ENCODE data around the gene PRKAG2. TPM values are rescaled to one million over a fixed set of nuclear protein-coding genes. Genes with fewer than 3 reads are reported as not detected.
A peak's percentile ranks its signal among the peaks of the same experiment; 100 is the strongest.

The PRKAG2 gene
- total and polyA plus RNA-seq, 12 donors, result 3.8 to 17.3 (median 10.9) TPM

- Histone ChIP-seq H3K9me3 (replicated peaks in 1 of 3) (no peaks in the 10 kb centered on the region), H3K27ac (peak overlapping the region in 1 of 5 donors; percentile 29), H3K36me3 (replicated peaks in 1 of 2) (no peaks in the 10 kb centered on the region), H3K27me3 (no peaks in the 10 kb centered on the region), H3K4me3 (no peak overlapping the region), H3K4me1 (replicated peaks in 1 of 2) (peaks cover 10 to 22% of the 10 kb centered on the region in 2 donors)
- WGBS, 4 donors, result 60 to 80% (median 73%) methylated on average over 5 of the region's 5 CpGs
- peak in 1 of 7 donors; percentile 14 for DNase-seq
- TF ChIP-seq POLR2A (IDR thresholded peaks at IDR 0.05) (no peak), CTCF (IDR thresholded peaks at IDR 0.05) (no peak)
- intact Hi-C loops (cut with DNase I), result no loop called here
Observed at GRCh38 chr7:151825721-151826120, 51.2 kb downstream of the PRKAG2 start.

GRCh38 chr7:151824373-151824933 is 52.5 kb downstream of the PRKAG2 start:
- intact Hi-C loops (cut with DNase I), result no loop called here
- peaks cover 10 to 22% of the 10 kb centered on the region in 2 donors for H3K4me1 ChIP-seq (replicated peaks in 1 of 2)
- H3K36me3 ChIP-seq (replicated peaks in 1 of 2), result no peaks in the 10 kb centered on the region
- H3K27me3 ChIP-seq, result no peaks in the 10 kb centered on the region
- H3K9me3 ChIP-seq (replicated peaks in 1 of 3), result no peaks in the 10 kb centered on the region
- no peak for DNase-seq
- H3K4me3 ChIP-seq, result no peak overlapping the region
- H3K27ac ChIP-seq, result peak overlapping the region in 2 of 5 donors; percentile 57 to 58
- WGBS, 4 donors, result 57 to 80% (median 64%) methylated on average over 14 of the region's 14 CpGs
- no peak for TF ChIP-seq CTCF (IDR thresholded peaks at IDR 0.05)
- no peak for TF ChIP-seq POLR2A (IDR thresholded peaks at IDR 0.05)

DNA sequence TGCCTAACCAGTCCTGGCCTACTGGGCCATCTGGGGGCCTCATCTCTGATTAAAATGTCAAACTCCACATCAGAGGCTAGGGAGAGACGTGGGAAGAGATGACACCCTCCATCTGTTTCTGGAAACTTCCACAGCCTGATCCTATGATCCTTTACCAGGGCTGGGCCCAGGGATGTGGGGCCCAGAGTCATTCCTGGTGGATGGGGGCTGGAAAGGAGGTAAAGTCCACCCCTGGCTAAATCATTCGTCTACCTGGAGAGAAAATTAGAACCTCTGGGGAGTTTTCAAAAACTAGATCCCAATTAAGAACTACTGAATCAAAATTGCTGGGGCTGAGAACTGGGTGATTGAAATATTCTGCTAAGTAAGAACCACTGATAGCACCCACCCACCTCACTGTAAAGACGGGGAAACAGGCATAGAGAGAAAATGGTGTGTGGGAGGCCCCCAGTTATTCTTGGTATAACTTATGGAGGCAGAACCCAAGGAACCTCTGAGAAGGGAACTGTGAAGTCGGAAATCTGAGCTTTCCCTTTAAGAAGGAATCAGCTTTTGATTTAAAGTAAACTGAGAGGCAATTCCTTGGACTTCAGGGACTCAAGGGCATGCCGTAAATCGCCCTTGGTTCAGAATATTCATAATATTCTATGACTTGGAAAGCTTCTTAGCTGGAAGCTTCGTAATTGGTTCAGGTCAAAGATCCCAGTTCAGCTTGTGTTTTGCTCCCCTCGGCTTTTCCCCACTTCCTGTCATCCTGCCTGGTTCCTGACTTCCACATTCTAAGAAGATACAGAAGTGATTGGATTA is 53.1 kb downstream of the PRKAG2 start:
- Histone ChIP-seq H3K27ac (peak overlapping the region in 2 of 5 donors; percentile 57 to 58), H3K36me3 (replicated peaks in 1 of 2) (no peaks in the 10 kb centered on the region), H3K4me3 (no peak overlapping the region), H3K9me3 (replicated peaks in 1 of 3) (no peaks in the 10 kb centered on the region), H3K4me1 (replicated peaks in 1 of 2) (peaks cover 10 to 22% of the 10 kb centered on the region in 2 donors), H3K27me3 (no peaks in the 10 kb centered on the region)
- TF ChIP-seq CTCF (IDR thresholded peaks at IDR 0.05) (no peak), POLR2A (IDR thresholded peaks at IDR 0.05) (no peak)
- 48 to 61% (median 53%) methylated on average over 8 of the region's 8 CpGs for WGBS, 4 donors
- no peak for DNase-seq
- intact Hi-C loops (cut with DNase I), result no loop called here

- H3K27ac ChIP-seq, result peak overlapping the region in 1 of 5 donors; percentile 58
- TF ChIP-seq CTCF (IDR thresholded peaks at IDR 0.05) (no peak), POLR2A (IDR thresholded peaks at IDR 0.05) (no peak)
- DNase-seq, result no peak
- peaks cover 10 to 22% of the 10 kb centered on the region in 2 donors for H3K4me1 ChIP-seq (replicated peaks in 1 of 2)
- no peaks in the 10 kb centered on the region for H3K27me3 ChIP-seq
- 75 to 83% (median 80%) methylated on average over 11 to 17 of the region's 17 CpGs for WGBS, 4 donors
- H3K36me3 ChIP-seq (replicated peaks in 1 of 2), result no peaks in the 10 kb centered on the region
- intact Hi-C loops (cut with DNase I), result no loop called here
- no peaks in the 10 kb centered on the region for H3K9me3 ChIP-seq (replicated peaks in 1 of 3)
- no peak overlapping the region for H3K4me3 ChIP-seq
Observed at GRCh38 chr7:151822541-151823181, 54.3 kb downstream of the PRKAG2 start.
